HG02981 (cell line): ENCODE results near the gene UBE2U.
"Not testable (repeated sequence)": the region's sequence is repeated elsewhere in the genome, so short reads cannot be mapped to it uniquely, and the experiment has no call there.

ENCODE experiments used
- ATAC-seq: cut with Tn5 transposase; IDR thresholded peaks from one replicate; pipeline ENCODE4 v1.9.1; 2021; ENCODE audit warnings: mild to moderate bottlenecking, moderate library complexity; ENCODE audit not compliant: unreplicated experiment

The UBE2U gene

GRCh38 chr1:64187646-64188045 lies 15.8 kb upstream of the UBE2U start:
- no peak for ATAC-seq

GRCh38 chr1:64192290-64192689 lies 11.1 kb upstream of the UBE2U start:
- ATAC-seq: no peak

GRCh38 chr1:64194168-64195080 lies 9.0 kb upstream of the UBE2U start:
- no peak for ATAC-seq

GRCh38 chr1:64195081-64195395 lies 8.4 kb upstream of the UBE2U start:
- no peak for ATAC-seq

GRCh38 chr1:64196074-64196870 lies 7.2 kb upstream of the UBE2U start:
- ATAC-seq: no peak

- no peak for ATAC-seq
Measured at GRCh38 chr1:64197076-64197475, 6.3 kb upstream of the UBE2U start.

GRCh38 chr1:64199154-64199553 lies 4.3 kb upstream of the UBE2U start:
- ATAC-seq: no peak

- ATAC-seq: no peak
Measured at GRCh38 chr1:64200064-64200463, 3.4 kb upstream of the UBE2U start.

GRCh38 chr1:64209221-64209620 lies 5.8 kb downstream of the UBE2U start:
- no peak for ATAC-seq

GRCh38 chr1:64212031-64212430 lies 8.6 kb downstream of the UBE2U start:
- no peak for ATAC-seq

- no peak for ATAC-seq
Measured at GRCh38 chr1:64215576-64215975, 12.2 kb downstream of the UBE2U start.

GRCh38 chr1:64220241-64220640 lies 16.8 kb downstream of the UBE2U start:
- ATAC-seq: no peak

- peak; percentile 65 for ATAC-seq
Measured at GRCh38 chr1:64223329-64224151, 20.1 kb downstream of the UBE2U start.

GRCh38 chr1:64224236-64224635 lies 20.8 kb downstream of the UBE2U start:
- not testable (repeated sequence) for ATAC-seq

- no peak for ATAC-seq
Measured at GRCh38 chr1:64228167-64228957, 24.9 kb downstream of the UBE2U start.

- ATAC-seq: no peak
Measured at GRCh38 chr1:64229307-64229706, 25.9 kb downstream of the UBE2U start.

- ATAC-seq: no peak
Measured at GRCh38 chr1:64231153-64231552, 27.7 kb downstream of the UBE2U start.

- ATAC-seq: no peak
Measured at GRCh38 chr1:64231654-64232053, 28.2 kb downstream of the UBE2U start.

GRCh38 chr1:64234714-64235113 lies 31.3 kb downstream of the UBE2U start:
- ATAC-seq: no peak

GRCh38 chr1:64235181-64235580 lies 31.8 kb downstream of the UBE2U start:
- no peak for ATAC-seq
